RPMI8226 (cell line): ENCODE measurements around the gene SLC22A23.
"Not testable (repeated sequence)": the region's sequence is repeated elsewhere in the genome, so short reads cannot be mapped to it uniquely, and the experiment has no call there.

Source experiments
- DNase-seq: peaks from one replicate; pipeline ENCODE4 v3.0.0-alpha.2; 2015

SLC22A23 gene

GRCh38 chr6:3403238-3404173 is 53.3 kb downstream of the SLC22A23 start:
- DNase-seq, result peak; percentile 70

DNA sequence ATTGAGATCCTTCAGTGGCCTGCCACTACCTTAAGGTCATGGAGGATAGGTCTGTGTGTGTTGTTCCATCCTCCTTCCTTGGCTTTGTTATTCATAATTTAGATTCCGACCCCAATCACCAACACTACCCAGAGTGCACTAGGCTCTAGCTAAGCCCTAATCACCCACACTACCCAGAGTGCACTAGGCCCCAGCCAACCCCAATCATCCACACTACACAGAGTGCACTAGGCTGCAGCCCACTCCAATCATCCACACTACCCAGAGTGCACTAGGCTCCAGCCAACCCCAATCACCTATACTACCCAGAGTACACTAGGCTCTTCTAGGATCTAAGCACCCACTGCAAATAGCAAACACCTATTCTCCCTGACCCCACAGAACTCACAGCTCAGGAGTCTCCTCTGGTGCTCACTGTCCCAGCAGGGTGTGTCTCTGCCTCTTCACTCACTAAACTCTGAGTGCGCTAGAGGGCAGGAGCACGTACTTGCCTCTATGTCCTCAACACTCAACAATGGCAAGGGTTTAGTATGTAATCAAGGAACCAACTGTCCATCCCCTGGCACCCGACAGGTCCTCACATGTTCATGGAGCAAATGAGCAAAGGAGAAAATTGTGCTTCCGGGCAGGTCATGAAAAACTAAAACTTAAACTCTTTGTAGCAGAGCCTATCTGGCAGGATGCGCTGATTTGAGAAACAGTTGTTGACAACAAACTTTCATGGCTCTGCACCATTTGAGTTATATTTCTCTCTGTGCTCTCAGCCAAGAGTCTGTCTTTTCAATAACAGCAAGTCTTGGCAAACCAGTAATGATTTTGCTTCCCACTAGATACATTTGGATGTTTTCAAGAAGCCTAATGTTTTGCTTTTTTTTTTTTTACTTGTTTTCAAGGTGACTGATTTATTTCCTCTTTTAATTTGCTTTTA is 54.3 kb downstream of the SLC22A23 start:
- no peak for DNase-seq

DNA sequence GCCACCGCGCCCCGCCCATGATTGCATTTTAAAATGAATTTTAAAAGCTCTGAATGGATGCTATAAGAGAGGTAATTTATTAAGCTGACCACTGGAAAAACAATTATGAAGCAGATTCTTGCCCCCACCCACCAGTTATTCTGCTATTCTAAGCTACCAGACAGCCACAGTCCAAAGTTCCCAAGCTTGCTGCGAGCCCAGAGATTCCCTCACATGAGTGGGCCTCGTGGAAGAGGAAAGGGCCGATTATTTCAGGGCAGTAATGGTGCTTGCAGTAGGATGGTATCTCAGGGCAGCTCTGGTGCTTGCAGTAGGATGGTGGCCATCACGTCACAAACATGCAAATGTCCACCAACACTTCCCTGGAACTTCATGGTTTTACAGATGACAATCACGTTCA is 56.7 kb downstream of the SLC22A23 start:
- DNase-seq, result no peak

DNA sequence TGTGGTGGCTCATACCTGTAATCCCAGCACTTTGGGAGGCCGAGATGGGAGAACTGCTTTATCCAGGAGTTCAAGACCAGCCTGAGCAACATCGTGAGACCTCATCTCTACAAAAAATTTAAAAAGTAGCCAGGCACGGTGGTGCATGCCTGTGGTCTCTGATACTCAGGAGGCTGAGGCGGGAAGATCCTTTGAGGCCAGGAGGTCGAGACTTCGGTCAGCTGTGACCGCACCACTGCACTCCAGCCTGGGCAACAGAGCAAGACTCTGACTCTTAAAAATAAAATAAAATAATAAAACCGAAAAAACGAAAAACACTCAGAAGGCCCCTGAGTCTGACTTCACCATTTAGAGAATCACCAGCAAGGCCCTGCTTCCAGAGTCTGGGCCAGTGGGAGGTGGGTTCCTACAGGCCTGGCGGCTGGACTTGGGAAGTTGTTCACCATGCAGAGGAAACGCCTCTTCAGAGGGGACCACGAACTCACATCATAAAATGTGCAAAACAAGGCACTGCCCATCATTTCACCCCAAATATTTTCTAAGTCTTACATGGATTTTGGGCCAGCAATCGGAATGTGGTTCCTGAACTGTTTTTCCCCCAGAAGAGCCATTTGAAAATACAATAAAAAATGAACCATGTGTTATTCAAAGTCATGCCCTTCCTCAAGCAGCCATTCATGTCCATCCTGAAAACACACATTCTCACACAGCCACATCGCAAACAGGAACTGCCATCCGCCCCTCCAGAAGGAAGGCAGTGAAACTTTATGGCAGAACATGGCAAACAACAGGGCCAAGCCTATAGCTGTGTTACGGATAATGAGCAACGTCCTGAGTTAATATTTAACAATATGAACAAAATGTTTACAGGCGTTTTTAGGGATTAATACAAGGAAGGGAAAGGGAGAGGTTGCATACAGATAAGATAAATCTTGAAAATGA is 57.8 kb downstream of the SLC22A23 start:
- no peak for DNase-seq

GRCh38 chr6:3398165-3398562 is 58.7 kb downstream of the SLC22A23 start:
- no peak for DNase-seq

DNA sequence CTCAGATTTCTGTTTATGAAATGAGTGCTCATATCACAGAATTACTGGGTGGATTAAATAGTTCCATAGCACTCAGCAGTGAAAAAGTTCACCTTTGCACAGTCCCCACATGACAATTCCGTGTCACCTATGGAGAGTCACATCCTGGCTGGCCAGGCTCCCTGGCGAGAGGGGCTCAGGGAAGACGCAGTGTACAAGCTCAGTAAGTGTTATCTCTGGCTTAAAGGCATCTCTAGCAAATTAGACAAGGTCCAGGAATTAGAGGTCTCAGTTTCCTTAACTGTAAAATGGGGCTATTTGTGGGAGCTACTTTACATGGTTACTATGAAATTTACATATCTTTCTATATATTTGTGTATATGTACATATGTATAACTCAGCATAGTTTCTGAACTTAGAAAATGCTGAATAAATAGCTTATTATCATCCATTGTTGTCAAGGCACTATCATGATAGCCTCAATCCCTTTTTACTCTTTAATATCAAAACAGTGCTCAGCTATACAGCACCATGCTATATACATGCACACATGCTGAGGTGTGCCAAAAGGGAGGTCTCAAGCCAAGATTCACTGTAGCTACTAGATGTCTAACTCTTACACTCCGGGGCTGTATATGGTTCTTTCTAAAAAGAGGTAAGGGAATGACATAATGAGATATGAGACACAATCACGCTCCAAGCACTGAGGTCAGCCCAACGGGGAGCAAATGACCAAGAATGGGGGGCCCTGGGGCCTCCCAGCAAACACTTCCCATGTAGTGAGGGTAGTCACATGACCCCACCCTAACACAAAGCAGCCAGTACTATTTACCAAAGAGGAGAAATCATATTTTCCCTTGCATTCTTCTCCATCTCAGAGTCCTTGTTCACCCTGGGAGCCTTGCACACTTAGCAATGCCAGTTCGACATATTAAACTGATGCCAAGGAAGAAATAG is 59.4 kb downstream of the SLC22A23 start:
- DNase-seq, result no peak

DNA sequence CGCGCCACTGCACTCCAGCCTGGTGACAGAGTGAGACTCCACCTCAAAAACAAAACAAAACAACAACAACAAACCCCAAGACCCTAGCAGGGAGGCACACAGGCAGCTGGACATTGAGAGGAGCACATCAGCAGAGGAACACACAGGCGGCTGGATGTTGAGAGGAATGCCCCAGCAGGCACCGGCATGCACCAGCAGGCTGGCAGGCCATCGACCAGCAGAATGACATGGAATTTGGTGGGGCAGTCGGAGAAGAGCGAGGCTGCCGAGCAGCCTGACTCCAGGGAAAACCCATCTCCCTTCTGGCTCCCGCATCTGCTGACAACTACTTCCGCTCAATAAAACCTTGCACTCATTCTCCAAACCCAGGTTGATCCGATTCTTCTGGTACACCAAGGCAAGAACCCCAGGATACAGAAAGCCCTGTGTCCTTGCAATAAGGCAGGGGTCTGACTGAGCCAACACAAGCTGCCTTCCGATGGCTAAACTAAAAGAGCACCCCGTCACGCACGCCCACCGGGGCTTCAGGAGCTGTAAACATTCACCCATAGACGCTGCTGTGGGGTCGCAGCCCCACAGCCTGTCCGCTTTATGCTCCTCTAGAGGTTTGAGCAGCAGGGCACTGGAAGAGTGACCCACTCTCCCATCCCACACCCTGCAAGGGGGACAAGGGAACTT is 60.2 kb downstream of the SLC22A23 start:
- DNase-seq, result no peak

GRCh38 chr6:3394671-3395070 is 62.2 kb downstream of the SLC22A23 start:
- DNase-seq, result no peak

DNA sequence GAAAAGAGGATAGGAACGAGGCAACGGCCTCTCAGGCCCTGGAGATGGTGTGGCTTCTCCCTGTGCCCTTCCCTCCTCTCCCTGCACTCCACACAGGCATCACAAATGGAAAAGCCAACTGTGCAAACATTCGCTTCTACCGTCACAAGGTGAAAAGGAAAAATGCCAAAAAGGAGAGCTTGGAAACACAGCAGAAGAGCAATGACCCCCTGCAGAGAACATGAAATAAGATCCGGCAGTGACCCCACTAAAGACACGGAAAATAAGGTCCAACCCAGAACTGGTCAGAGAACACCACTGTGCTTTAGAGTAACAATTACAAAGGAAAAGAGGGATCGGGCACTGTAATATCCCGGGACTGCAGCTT is 63.0 kb downstream of the SLC22A23 start:
- DNase-seq, result no peak

DNA sequence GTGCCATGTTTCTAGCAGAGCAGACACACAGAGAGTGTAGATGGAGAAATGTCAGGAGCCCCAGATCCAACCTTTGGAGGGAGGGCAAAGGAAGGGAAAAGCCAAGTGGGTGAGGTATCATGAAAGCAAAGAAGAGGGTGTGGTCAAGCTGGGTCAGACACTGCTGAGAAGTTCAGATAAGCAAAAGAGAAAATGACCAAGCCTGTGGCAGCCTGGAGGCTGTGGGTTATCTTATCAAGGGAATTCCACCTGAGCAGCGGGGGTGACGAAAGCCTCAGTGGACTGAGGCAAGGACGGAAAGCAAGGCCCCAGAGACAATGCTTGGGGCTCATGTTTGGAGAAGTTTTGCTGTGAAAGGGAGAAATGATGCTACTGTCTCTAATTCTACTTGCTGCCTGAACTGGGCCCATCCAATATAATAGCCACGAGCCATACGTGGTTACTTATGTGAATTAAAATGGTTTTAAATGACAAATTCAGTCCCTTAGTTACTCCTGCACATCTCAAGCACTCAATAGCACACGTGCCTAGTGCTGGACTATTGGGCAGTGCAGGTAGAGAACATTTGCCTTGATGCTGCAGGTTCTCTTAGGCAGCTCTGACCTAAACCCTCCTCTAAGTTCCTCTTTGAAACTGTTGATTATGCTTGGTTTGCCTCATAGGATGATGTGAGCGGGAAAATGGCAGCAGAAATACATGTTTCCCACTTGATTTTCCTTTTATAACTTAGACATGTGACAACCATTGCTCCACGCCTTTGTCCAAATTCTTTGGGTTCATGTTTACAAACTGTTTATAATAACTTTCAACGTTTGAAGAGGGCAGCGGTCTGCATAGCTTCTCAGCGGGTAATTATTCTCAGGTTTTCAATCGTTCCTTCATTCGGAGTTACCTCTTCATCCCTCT is 63.7 kb downstream of the SLC22A23 start:
- no peak for DNase-seq

DNA sequence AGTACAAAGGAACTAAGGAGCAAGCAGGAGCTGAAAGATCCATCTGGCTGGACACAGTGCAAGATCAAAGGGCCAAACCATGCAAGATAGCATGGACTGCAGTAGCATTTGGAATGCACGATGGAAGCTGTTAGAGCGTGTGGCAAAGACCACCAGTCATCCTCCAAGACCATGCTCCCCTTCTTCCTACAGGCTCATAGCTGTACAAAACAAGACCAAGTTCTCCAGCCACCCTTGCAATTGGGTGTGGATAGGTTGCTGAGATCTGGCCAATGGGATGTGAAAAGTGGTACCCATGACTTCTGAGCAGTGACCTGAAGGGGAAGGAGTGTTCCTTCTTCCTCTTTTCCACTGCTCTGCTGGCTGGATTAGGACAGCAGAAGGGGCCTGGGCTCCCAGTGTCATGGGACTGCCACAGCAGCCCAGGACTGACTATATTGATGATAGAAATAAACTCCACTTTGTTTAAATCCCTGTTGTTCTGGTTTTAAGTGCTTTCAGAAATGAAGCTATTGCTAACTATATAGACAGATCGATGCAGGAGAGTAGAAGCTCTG is 64.9 kb downstream of the SLC22A23 start:
- no peak for DNase-seq

DNA sequence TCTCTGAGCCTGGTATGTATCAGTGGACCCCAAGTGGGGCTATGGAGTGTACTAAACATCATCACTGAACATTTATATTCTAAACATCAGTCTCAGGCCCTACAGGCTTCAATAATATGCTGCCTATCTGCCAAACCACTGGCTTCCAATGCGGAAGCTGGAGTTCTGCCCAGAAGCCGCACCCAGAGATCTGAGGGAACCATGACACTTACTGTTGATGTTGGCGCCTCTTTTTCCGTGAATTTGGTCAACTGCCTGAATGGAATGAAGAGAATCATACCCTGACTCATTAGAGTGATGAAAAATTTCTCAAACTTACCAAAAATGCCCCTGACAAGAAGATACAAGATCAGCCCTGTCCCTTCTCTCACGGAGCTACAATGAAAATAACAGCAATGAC is 66.2 kb downstream of the SLC22A23 start:
- DNase-seq, result no peak

DNA sequence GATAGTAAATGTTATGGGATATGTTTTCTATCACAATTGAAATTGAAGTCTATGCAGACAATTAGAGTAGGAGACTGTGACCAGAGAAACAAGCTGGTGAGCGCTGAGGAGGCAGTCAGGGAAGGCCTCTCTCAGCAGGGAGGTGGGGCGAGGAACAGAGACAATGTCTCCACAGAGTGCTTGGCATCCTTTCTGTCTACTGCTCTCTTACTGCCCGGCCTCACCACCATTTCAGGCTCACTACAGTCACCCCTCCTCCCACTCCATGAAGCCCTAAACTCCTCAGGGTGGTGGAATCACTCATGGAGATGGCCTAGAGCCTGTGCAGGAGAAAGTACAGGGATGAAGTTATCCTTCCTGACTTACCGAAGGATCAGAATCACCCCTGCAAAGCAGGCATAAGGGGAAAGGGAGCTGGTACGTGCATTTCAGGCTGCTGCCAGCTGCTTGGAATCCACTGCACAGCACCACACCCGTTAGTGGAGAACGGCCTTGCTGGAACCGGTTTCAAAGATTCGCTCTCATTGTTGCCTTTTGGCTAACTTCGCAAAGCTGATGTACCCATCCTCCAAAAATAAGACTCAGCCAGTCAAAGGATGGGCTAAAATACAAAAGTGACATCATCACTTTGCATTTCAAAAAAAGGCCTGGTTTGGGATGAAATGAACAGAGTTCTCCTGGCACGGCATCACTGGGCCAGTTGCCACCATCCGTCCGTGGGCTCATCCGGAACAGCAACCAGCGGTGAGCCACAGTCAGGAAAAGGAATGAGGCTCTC is 67.3 kb downstream of the SLC22A23 start:
- DNase-seq, result no peak

- peak; percentile 35 for DNase-seq
Observed at GRCh38 chr6:3388786-3389185, 68.1 kb downstream of the SLC22A23 start.

DNA sequence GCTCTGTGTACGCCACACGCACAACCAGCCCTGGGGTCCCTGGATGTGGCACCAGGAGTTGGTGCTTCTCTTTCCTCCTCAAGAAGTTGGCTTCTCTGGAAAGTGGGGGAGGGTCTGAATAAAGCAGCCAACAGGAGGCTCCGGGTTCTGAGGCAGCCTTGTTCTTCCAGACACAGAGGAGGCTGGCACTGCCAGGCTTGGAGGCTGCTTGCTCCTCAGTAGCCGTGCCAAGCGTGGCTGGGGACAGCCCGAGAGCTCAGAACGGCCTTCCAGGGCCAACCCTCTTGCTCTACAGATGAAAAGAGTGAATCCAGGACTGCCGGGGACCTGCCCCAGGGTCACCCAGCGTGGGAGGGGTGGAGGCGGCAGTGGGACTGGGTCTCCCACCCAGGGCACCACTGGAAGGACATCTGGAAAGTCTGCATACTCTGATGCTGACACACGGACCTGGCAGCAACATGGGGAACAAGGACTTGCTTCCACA is 70.4 kb downstream of the SLC22A23 start:
- DNase-seq, result no peak

- no peak for DNase-seq
Observed at GRCh38 chr6:3385660-3386151, 71.1 kb downstream of the SLC22A23 start.

- DNase-seq, result not testable (repeated sequence)
Observed at GRCh38 chr6:3385181-3385580, 71.7 kb downstream of the SLC22A23 start.
